Colonic mucosa (tissue), 4 donors: Measurements from ENCODE around the gene PRKCA. TPM values are rescaled to one million over a fixed set of nuclear protein-coding genes. Genes with fewer than 3 reads are reported as not detected.
"Not testable (repeated sequence)": the region's sequence is repeated elsewhere in the genome, so short reads cannot be mapped to it uniquely, and the experiment has no call there.

ENCODE experiments used
- DNase-seq: peaks from one replicate; pipeline ENCODE4 v3.0.0-alpha.2; 2020
- H3K27ac ChIP-seq: fragments of 200-600 bp; one replicate; pipeline ENCODE4 v1.8.0; 2021
- H3K27me3 ChIP-seq: fragments of 200-600 bp; one replicate; pipeline ENCODE4 v1.8.0; 2021
- H3K36me3 ChIP-seq: fragments of 200-600 bp; one replicate; pipeline ENCODE4 v1.8.0; 2021
- H3K4me1 ChIP-seq: fragments of 200-600 bp; one replicate; pipeline ENCODE4 v1.8.0; 2021; ENCODE audit warnings: mild to moderate bottlenecking
- H3K4me3 ChIP-seq: fragments of 200-600 bp; one replicate; pipeline ENCODE4 v1.8.0; 2021
- H3K9ac ChIP-seq, 2 donors: one replicate each; pipeline ENCODE4 v1.7.0; 2013; ENCODE audit warnings: control low read depth in 2 of 2, low read depth in 2 of 2, low read length in 2 of 2
- H3K9me3 ChIP-seq: fragments of 200-600 bp; one replicate; pipeline ENCODE4 v1.8.0; 2021
- CTCF ChIP-seq: fragments of 200-600 bp; IDR thresholded peaks from one replicate; pipeline ENCODE4 v1.8.0; 2022; ENCODE audit warnings: antibody characterized with exemption, mild to moderate bottlenecking
- intact Hi-C: fragments of 100-400 bp; cut with DNase I; formaldehyde crosslinking; loops from one replicate; pipeline ENCODE4 v1.14.1; 2022
- total RNA-seq, 2 donors: library from RNA; stranded (reverse); fragmentation: NEBNext Ultra II Directional in 1 of 2; extraction: Animal tissue kit (Norgen Biotek cat#: 25700) in 1 of 2; gene quantifications; one replicate each; pipeline ENCODE4 v1.2.1, GENCODE V29; 2021
- donor health status: healthy.
- donor health status: DM: no; HTN: no; CAD: no.
- donor health status: DM: no; HTN: no; CAD: no.

PRKCA gene
- total RNA-seq, 2 donors from 2014 or later = 40.0 to 41.8 TPM

- H3K27me3 ChIP-seq = no peaks in the 10 kb centered on the region
- TF ChIP-seq CTCF = no peak
- H3K9me3 ChIP-seq = no peaks in the 10 kb centered on the region
- no peak overlapping the region for H3K9ac ChIP-seq
- H3K4me1 ChIP-seq = peaks cover under 1% of the 10 kb centered on the region
- intact Hi-C loops = no loop called here
- H3K27ac ChIP-seq = no peak overlapping the region
- no peaks in the 10 kb centered on the region for H3K36me3 ChIP-seq
- no peak overlapping the region for H3K4me3 ChIP-seq
- no peak for DNase-seq
These were observed 417.6 kb downstream of the PRKCA start for GRCh38 chr17:66720027-66720426.

GRCh38 chr17:66720567-66720966 is 418.2 kb downstream of the PRKCA start:
- Histone ChIP-seq H3K9ac (no peak overlapping the region), H3K4me3 (no peak overlapping the region), H3K36me3 (no peaks in the 10 kb centered on the region), H3K27me3 (no peaks in the 10 kb centered on the region), H3K27ac (no peak overlapping the region), H3K9me3 (no peaks in the 10 kb centered on the region), H3K4me1 (no peaks in the 10 kb centered on the region)
- intact Hi-C loops = no loop called here
- no peak for DNase-seq
- no peak for TF ChIP-seq CTCF

GRCh38 chr17:66722341-66722740 is 419.9 kb downstream of the PRKCA start:
- Histone ChIP-seq H3K9ac (no peak overlapping the region), H3K9me3 (no peaks in the 10 kb centered on the region), H3K27ac (no peak overlapping the region), H3K4me3 (no peak overlapping the region), H3K36me3 (no peaks in the 10 kb centered on the region), H3K27me3 (no peaks in the 10 kb centered on the region), H3K4me1 (no peaks in the 10 kb centered on the region)
- intact Hi-C loops = no loop called here
- DNase-seq = no peak
- TF ChIP-seq CTCF = no peak

GRCh38 chr17:66724581-66725341 is 422.3 kb downstream of the PRKCA start:
- no peaks in the 10 kb centered on the region for H3K36me3 ChIP-seq
- intact Hi-C loops = no loop called here
- no peak for TF ChIP-seq CTCF
- H3K4me1 ChIP-seq = no peaks in the 10 kb centered on the region
- no peak overlapping the region for H3K4me3 ChIP-seq
- peak; percentile 44 for DNase-seq
- H3K27ac ChIP-seq = no peak overlapping the region
- no peaks in the 10 kb centered on the region for H3K9me3 ChIP-seq
- H3K27me3 ChIP-seq = no peaks in the 10 kb centered on the region
- peak overlapping the region in 1 of 2 donors; percentile 38 for H3K9ac ChIP-seq

- intact Hi-C loops, H3K4me3 ChIP-seq, H3K9ac ChIP-seq, H3K27ac ChIP-seq, H3K27me3 ChIP-seq, H3K9me3 ChIP-seq, H3K36me3 ChIP-seq, H3K4me1 ChIP-seq: not testable (repeated sequence)
- DNase-seq = peak; percentile 38
These were observed 423.0 kb downstream of the PRKCA start for GRCh38 chr17:66725438-66725837.

GRCh38 chr17:66725956-66726355 is 423.5 kb downstream of the PRKCA start:
- H3K4me1 ChIP-seq = no peaks in the 10 kb centered on the region
- H3K9ac ChIP-seq = no peak overlapping the region
- H3K4me3 ChIP-seq = no peak overlapping the region
- DNase-seq = no peak
- H3K27ac ChIP-seq = no peak overlapping the region
- H3K36me3 ChIP-seq = no peaks in the 10 kb centered on the region
- H3K9me3 ChIP-seq = no peaks in the 10 kb centered on the region
- intact Hi-C loops = no loop called here
- H3K27me3 ChIP-seq = no peaks in the 10 kb centered on the region
- no peak for TF ChIP-seq CTCF
